ENCODE results near the gene CCDC88C.

CCDC88C gene

GRCh38 chr14:91293281-91293680 is 124.3 kb downstream of the CCDC88C start:
- no peak for DNase-seq (ENCODE audit: low read depth in 2 of 2)

- no peak for DNase-seq (ENCODE audit: low read depth in 2 of 2)
Measured at GRCh38 chr14:91292491-91292890, 125.1 kb downstream of the CCDC88C start.

GRCh38 chr14:91291786-91292405 is 125.7 kb downstream of the CCDC88C start:
- DNase-seq (ENCODE audit: low read depth in 2 of 2) = no peak

DNA sequence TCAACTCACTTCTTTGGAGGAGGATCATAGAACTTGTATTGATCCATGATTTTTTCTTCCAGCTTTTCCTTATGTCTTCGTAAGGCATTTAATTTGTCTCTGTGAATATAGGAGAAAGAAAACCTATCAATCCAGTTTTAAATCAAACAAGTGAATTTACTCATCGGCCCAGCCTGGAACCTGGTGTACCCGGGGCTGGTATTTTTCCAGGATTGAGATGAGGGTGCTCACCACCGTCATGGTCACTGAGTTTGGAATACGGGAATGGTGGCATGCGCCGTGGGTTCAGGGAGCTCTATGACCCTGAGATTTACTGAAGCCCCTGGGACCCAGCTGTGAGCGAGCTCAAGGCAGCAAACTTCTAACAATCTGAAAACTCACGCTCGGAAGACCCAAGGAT is 126.6 kb downstream of the CCDC88C start:
- DNase-seq (ENCODE audit: low read depth in 2 of 2) = no peak

- DNase-seq (ENCODE audit: low read depth in 2 of 2) = no peak
Measured at GRCh38 chr14:91289464-91289863, 128.2 kb downstream of the CCDC88C start.

- DNase-seq (ENCODE audit: low read depth in 2 of 2) = no peak
Measured at GRCh38 chr14:91288876-91289275, 128.7 kb downstream of the CCDC88C start.

DNA sequence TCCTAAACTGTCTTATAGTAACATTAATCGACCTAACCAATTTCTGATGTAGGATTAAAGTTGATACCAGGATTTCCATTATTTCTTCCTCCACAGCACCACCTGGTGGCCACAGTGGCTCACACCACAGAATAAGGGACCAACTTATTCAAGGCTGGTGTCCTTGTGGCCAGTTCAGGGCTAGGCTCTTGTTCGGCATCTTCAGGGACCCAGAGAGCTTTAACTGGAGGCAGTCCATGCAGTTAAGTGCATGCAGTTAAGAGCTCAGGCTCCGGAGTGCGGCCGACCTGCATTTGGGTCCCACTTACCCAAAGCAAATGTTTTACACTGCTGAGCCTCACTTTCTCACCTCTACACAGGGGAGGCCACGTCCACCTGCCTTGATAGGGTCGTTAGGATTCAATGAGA is 131.1 kb downstream of the CCDC88C start:
- peak; percentile 60 to 83 for DNase-seq (ENCODE audit: low read depth in 2 of 2)

- no peak for DNase-seq (ENCODE audit: low read depth in 2 of 2)
Measured at GRCh38 chr14:91284791-91285548, 132.7 kb downstream of the CCDC88C start.

DNA sequence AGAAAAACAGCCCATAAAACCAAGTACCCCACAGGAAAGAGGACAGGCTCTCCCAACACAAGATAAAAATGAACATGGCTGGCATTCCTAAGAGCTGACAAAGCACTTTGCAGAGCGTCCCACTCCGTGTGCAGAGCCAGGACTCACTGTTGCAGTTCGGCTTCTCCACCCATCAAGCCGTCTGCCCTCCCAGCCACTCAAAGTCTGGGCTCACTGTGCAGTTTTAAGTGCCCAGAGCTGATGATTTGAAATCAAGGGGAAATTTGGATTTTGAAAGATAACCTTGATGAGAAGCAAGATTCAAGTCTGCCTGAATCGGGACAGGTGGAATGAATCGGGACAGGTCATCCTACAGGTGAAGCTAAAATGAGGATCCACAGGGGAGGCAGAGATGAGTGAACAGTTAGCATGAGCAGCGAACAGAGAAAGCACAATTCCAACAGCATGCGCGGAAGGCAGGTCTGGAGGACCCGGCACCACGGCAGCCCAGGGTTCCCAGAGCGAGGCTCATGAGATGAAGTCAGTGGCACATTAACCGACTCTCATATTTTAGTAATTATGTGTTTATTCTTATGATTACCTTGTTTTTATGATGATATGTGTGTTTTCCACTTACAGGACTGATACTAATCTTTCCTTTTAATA is 133.4 kb downstream of the CCDC88C start:
- no peak for DNase-seq (ENCODE audit: low read depth in 2 of 2)

DNA sequence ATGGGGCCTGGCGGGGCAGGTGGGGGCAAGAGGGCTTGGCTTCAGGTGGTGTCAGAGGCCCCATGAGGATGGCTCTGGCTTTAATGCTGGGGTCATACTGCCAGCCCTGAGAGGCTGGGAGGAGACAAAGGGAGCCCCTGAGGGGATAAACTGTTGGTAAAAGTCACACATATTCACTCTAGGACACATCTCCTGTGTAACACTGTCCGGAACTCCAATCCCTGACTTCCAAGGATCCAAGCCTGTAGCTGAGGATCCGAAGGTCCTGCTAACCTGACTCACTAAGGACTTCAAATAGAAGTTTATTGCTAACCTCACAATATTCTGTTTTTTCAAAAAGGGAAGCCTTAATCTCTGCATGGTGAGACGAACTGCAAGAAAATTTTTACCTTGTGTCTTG is 134.0 kb downstream of the CCDC88C start:
- no peak for DNase-seq (ENCODE audit: low read depth in 2 of 2)

GRCh38 chr14:91282954-91283645 is 134.5 kb downstream of the CCDC88C start:
- DNase-seq (ENCODE audit: low read depth in 2 of 2) = no peak

DNA sequence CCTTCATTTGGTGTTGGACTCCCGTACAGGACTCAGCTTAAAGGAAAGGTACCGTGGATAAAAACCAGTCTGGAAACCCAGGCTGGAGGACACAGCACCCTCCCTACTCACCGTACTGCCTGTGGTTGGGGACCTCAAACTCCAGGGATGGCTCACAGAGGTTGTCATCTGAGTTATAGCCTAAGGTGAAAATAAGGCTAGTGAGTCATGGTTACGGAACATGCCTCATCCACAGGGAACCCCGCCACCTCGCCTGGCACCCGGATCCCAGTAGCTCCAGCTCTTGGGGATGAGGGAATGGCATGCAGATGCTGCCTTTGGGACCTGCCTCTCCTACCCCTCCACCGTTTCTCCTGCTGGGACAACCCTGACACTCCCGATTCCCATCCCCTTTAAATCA is 136.3 kb downstream of the CCDC88C start:
- DNase-seq (ENCODE audit: low read depth in 2 of 2) = no peak

DNA sequence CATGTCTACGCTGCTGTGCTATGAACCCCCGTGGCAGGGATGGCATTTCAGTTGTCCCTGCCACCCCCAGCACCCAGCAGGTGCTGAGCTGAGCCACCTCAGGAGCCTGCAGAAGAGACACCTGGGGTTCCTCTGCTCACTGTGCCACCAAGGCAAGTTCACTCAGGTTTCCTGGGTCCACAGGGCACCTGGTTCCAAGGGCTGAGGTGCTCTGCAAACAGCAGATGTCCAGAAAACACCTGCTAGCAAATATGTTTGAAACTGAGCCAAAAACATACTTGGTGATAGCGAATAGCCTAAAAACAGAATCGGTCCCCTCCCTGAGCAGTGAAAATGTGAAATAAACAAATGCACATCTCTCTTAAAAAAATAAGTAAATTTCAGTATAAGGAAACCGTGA is 137.5 kb downstream of the CCDC88C start:
- DNase-seq (ENCODE audit: low read depth in 2 of 2) = no peak

- no peak for DNase-seq (ENCODE audit: low read depth in 2 of 2)
Measured at GRCh38 chr14:91279354-91279753, 138.3 kb downstream of the CCDC88C start.

- DNase-seq (ENCODE audit: low read depth in 2 of 2) = no peak
Measured at GRCh38 chr14:91278383-91278715, 139.3 kb downstream of the CCDC88C start.

DNA sequence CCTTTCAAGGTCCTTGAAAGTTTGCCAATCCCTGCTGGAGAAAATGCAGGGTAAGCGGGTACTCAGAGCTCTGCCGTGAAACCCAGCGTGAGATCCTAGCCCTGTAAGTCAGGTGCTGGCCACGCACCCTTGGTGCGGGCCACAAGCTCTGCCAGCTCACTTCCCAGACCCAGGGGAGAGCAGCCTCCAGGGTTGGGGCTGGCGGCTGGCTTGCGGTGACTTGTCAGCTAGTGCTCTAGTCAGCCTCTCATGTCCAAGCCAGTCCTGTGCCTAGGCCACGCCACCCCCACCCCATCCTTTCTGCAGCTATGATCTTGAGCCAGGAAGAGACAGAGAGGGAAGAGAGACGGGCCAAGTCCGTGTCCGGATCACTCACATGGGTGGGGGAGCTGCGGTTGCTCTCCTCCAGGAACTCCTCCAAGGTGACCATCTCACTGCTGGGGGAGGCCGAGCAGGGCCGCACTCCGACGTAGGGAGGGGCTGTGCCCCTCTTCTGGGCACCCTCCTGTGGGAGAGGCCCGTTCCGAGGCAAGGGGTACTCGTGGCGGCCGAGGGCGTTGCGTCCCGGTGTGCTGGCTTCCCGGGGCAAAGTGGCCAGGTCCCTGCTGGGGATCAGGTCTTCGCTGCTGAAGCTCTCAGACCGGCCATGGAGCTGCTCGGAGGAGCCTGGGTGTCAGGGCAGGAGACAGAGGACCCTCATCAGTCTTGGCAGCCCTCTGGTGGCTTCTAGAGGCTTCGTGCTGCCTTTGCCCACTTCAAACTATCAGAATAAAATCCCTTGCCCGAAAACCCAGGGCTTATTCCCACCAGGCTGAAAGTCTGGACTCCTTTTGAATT is 139.9 kb downstream of the CCDC88C start:
- no peak for DNase-seq (ENCODE audit: low read depth in 2 of 2)

GRCh38 chr14:91274796-91275195 is 142.8 kb downstream of the CCDC88C start:
- no peak for DNase-seq (ENCODE audit: low read depth in 2 of 2)

DNA sequence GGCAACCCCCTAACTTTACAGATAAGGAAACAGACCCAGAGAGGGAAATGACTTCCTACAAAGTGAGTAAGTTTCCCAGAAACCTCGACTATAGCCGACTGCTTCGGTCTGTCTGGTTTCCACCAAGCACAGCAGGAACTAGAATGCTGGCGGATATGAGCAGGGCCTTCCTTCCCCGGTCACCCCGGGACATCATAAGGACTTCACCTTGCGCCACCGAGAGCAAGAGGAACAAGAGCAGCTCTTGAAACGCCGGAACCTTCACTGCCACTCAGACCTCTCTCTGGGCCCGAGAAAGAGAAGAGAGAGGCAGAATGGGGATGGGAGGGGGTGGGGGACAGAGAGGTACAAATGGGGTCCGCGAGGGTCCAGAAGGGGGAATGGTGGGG is 143.7 kb downstream of the CCDC88C start:
- DNase-seq (ENCODE audit: low read depth in 2 of 2) = no peak

DNA sequence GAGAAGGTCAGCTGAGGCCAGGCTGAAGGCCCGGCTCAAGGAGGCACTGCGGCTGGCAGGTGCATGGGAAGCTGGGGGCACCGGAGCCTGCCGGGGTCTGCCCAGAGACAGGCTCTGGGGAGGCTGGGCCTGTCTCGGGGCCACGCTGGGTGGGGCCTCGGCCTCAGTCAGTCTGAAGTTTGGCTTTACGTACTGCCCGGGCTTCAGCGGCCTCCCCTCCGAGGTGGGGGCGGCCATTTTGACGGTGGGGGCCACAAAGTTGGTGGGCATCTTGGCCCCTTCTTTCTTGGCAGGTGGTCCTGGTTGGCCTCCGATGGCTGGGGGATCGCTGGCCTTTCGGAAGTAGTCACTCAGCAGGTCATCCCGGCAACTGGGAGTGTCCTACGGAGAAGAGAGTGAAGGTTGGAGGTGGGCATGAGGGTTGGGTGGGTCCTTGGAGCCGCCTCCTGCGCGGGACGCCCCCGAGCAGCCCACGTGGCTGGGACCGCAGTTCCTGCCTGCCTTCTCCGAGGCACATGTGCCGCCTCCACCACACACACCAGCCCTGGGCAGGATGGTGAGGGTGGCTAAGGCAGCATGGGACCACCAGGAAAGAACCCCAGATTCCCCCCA is 144.2 kb downstream of the CCDC88C start:
- DNase-seq (ENCODE audit: low read depth in 2 of 2) = no peak

- no peak for DNase-seq (ENCODE audit: low read depth in 2 of 2)
Measured at GRCh38 chr14:91272341-91273272, 145.0 kb downstream of the CCDC88C start.

Measured in stimulated activated CD4-positive, alpha-beta T cell treated with anti-CD3 and anti-CD28 coated beads, Interleukin-1b, Interleukin-23, amount 100 ng/mL, for 1 hour (primary cell).